GM23248 (cell line): ENCODE results near the gene KRT37.

Source experiments
- EZH2 ChIP-seq: fragments of 200-600 bp; sonication (generic); IDR thresholded peaks from 2 replicates; pipeline ENCODE4 v1.6.1; 2018; ENCODE audit warnings: antibody characterized with exemption, mild to moderate bottlenecking; ENCODE audit not compliant: insufficient read depth, poor library complexity, severe bottlenecking
- EZH2phosphoT487 ChIP-seq: fragments of 200-600 bp; sonication (generic); IDR thresholded peaks from 2 replicates; pipeline ENCODE4 v1.6.1; 2018; ENCODE audit warnings: antibody characterized with exemption, moderate library complexity, mild to moderate bottlenecking, low read depth; ENCODE audit not compliant: insufficient read depth

DNA sequence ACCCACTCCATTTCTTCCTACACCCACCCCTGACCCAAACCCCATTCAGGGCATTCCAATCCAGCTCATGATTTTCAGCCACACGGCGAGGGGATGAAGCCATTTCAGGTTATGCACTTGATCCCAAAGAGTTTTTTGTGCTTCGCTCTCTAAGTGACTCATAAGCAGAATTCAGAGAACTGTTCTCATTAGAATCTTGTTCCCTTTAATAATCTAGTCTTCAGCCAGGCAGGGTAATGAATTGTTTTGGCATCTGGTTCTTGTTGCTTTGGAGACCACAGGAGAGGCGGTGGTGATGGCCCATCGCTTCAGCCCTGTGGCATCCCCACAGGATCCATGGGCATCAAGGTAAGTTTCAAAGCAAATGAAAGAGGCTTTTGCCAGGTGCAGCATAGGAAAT, 22.2 kb downstream of the KRT37 start:
- no peak for TF ChIP-seq EZH2phosphoT487
- TF ChIP-seq EZH2 = no peak
